Prostate gland (tissue), 2 donors: ENCODE data around the gene VPS72. TPM values are rescaled to one million over a fixed set of nuclear protein-coding genes. Genes with fewer than 3 reads are reported as not detected.

ENCODE experiments used
- DNase-seq: peaks from one replicate; pipeline ENCODE4 v3.0.0-alpha.2; 2019; ENCODE audit warnings: low spot score
- H3K27ac ChIP-seq, 2 donors: fragments of 200-600 bp; sonication (generic); 2 replicates each; pipeline ENCODE4 v1.5.1; 2017 to 2019
- H3K27me3 ChIP-seq: fragments of 200-600 bp; sonication (generic); replicated peaks from 2 replicates; pipeline ENCODE4 v1.5.1; 2019; ENCODE audit not compliant: insufficient read depth
- H3K36me3 ChIP-seq, 2 donors: fragments of 200-600 bp; sonication (generic); 1 replicate in 1 of 2; 2 replicates in 1 of 2; pipeline versions ENCODE4 v1.5.1 to v1.8.1; 2017 to 2019
- H3K4me1 ChIP-seq: fragments of 200-600 bp; sonication (generic); replicated peaks from 2 replicates; pipeline ENCODE4 v1.5.1; 2019
- H3K4me3 ChIP-seq, 2 donors: fragments of 200-600 bp; sonication (generic); 2 replicates each; pipeline ENCODE4 v1.5.1; 2017 to 2019
- H3K9me3 ChIP-seq: fragments of 200-600 bp; sonication (generic); 2 replicates; pipeline ENCODE4 v1.5.1; 2017
- CTCF ChIP-seq, 4 experiments: fragments of 200-600 bp in 2 of 4; fragments of 450-650 bp in 2 of 4; sonication (generic) in 2 of 4; IDR thresholded peaks; 1 replicate in 3 of 4; 2 replicates in 1 of 4; pipeline ENCODE4 v1.5.1; 2016 to 2019; ENCODE audit warnings: antibody characterized with exemption in 4 of 4, mild to moderate bottlenecking in 2 of 4, moderate library complexity in 2 of 4
- POLR2A ChIP-seq: fragments of 450-650 bp; IDR thresholded peaks from one replicate; pipeline ENCODE4 v1.6.1; 2016; ENCODE audit warnings: antibody characterized with exemption, mild to moderate bottlenecking
- POLR2AphosphoS5 ChIP-seq: sonication (generic); formaldehyde crosslinking; IDR thresholded peaks from one replicate; pipeline ENCODE4 v1.6.1; 2017; ENCODE audit warnings: antibody characterized with exemption
- WGBS: methylation state at CpG from one replicate; pipeline ENCODE4 v1.1.5; 2018; 5-methylcytosine and 5-hydroxymethylcytosine counted together
- intact Hi-C: fragments of 100-400 bp; cut with DNase I; formaldehyde crosslinking; loops from one replicate; pipeline ENCODE4 v1.14.2; 2022
- total RNA-seq, 2 donors: library from RNA; depleted of rRNA; stranded (reverse); fragments of >200 nt; gene quantifications; one replicate each; pipeline ENCODE4 v1.1.0, GENCODE V29; 2016

The VPS72 gene
- total RNA-seq, 2 donors from 2014 or later, result 49.4 to 52.7 TPM

GRCh38 chr1:151134396-151134795 lies 55.6 kb downstream of the VPS72 start:
- H3K27ac ChIP-seq, result no peak overlapping the region
- no peaks in the 10 kb centered on the region for H3K27me3 ChIP-seq
- H3K4me1 ChIP-seq, result no peaks in the 10 kb centered on the region
- no peaks in the 10 kb centered on the region for H3K36me3 ChIP-seq
- no peak for DNase-seq
- TF ChIP-seq CTCF (IDR thresholded peaks at IDR 0.05) (no peak), POLR2A (no peak), POLR2AphosphoS5 (no peak)
- no peaks in the 10 kb centered on the region for H3K9me3 ChIP-seq
- intact Hi-C loops, result no loop called here
- 81% methylated on average over 3 of the region's 3 CpGs for WGBS
- no peak overlapping the region for H3K4me3 ChIP-seq

- WGBS, result 81% methylated on average over 48 of the region's 65 CpGs
- no peak for DNase-seq
- Histone ChIP-seq H3K4me3 (no peak overlapping the region), H3K36me3 (no peaks in the 10 kb centered on the region), H3K4me1 (no peaks in the 10 kb centered on the region), H3K9me3 (no peaks in the 10 kb centered on the region), H3K27me3 (no peaks in the 10 kb centered on the region), H3K27ac (no peak overlapping the region)
- intact Hi-C loops, result no loop called here
- TF ChIP-seq POLR2A, result no peak
- TF ChIP-seq POLR2AphosphoS5, result no peak
- TF ChIP-seq CTCF (IDR thresholded peaks at IDR 0.05), result no peak
These were observed 56.8 kb downstream of the VPS72 start for GRCh38 chr1:151133018-151133806.

DNA sequence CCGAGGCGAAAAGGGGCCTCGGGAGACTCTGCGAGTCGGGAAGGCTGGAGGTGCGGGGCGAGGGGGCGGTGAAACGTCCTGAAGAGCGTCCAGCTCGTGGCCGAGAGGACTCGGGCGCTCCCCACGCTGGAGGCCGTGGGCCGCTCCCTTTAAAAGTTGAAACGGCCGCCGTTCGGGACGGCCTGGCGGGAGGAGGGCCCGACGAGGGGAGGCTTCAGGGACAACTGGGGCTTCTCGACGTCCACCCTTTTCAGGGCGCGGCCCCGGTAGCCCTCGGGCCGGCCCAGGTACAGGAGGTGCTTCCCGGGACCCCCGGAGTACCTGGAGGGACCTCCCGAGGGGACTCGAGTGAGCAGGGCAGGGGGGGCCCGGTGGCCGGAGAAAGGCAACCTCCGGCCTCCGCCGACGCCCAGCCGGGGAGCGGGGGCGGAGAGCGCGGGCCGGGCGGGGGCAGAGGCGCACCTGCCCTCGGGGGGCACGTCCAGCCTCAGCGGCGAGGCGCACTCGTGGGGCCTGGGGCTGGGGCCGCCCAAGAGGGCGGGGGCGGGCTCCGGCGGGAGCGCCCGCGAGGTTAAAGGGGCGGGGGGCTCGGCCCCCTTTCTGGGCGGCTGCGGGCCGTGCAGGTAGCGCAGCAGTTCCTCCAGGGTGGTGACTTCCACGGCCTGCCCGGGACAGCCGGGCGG lies 57.5 kb downstream of the VPS72 start:
- no peaks in the 10 kb centered on the region for H3K4me1 ChIP-seq
- WGBS, result 62% methylated on average over 36 of the region's 74 CpGs
- DNase-seq, result no peak
- no peaks in the 10 kb centered on the region for H3K27me3 ChIP-seq
- H3K36me3 ChIP-seq, result no peaks in the 10 kb centered on the region
- H3K9me3 ChIP-seq, result no peaks in the 10 kb centered on the region
- TF ChIP-seq CTCF (IDR thresholded peaks at IDR 0.05) (no peak), POLR2A (no peak), POLR2AphosphoS5 (no peak)
- no peak overlapping the region for H3K4me3 ChIP-seq
- no peak overlapping the region for H3K27ac ChIP-seq
- intact Hi-C loops, result no loop called here

- Histone ChIP-seq H3K27me3 (no peaks in the 10 kb centered on the region), H3K27ac (peak overlapping the region; percentile 29 to 45), H3K9me3 (no peaks in the 10 kb centered on the region), H3K4me3 (peak overlapping the region; percentile 21 to 33), H3K36me3 (no peaks in the 10 kb centered on the region), H3K4me1 (no peaks in the 10 kb centered on the region)
- intact Hi-C loops, result no loop called here
- TF ChIP-seq POLR2A (no peak), CTCF (IDR thresholded peaks at IDR 0.05) (no peak), POLR2AphosphoS5 (no peak)
- WGBS, result 26% methylated on average over 37 of the region's 39 CpGs
- DNase-seq, result no peak
These were observed 58.2 kb downstream of the VPS72 start for GRCh38 chr1:151131701-151132334.
